ENCODE measurements around the gene DOC2B.
"Not testable (repeated sequence)": the region's sequence is repeated elsewhere in the genome, so short reads cannot be mapped to it uniquely, and the experiment has no call there.

Gene DOC2B

DNA sequence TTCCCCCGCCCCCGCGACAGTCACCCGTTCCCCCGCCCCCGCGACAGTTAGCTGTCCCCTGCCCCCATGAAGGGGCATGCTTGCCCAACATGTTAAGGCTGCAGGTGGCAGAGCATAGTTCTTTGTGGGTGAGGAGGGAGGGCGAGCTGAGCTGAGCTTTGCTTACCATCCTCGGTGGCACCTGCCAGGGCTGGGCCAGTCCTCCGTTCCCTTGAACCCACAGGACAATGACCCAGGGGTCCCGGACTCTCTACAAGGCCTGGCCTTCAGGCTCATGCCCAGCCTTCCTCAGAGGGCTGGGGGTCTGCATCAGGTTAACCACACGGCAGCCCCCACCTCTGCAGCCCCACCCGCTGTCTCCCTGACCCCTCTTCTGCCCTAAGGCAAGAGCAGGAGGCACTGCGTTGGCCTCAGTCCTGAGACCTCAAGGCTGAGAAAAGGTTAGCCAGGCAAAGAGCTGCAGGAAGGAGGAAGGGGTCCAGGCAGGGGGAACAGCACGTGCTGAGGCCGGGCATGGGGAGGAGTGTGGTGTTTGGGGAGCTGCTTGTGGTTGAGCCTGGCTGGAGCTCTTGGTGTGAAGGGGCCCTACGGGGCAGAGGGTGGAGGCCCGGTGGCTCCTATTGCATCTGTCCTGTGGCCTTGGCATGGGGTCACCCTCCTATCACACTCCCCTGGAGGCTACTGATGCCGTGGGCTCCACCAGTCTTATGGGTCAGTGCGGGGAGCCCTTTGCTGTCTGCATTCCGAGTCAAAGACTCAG lies 11.4 kb upstream of the DOC2B start:
- no peak for DNase-seq (ENCODE audit: low read depth in 2 of 2)

DNA sequence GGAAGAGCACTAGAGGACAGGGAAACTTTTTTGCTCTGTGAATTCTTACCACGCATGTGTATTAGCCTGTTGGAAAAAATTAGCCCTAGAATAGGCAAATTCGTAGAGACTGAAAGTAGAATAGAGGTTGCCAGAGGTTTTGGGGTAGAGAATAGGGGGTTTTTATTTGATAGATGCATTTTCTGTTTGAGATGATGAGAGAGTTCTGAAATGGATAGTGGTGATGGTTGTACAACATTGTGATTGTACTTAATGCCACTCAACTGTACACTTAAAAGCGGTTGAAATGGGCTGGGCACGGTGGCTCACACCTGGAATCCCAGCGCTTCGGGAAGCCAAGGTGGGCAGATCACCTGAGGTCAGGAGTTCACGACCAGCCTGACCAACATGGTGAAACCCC lies 8.0 kb upstream of the DOC2B start:
- no peak for DNase-seq (ENCODE audit: low read depth in 2 of 2)

DNA sequence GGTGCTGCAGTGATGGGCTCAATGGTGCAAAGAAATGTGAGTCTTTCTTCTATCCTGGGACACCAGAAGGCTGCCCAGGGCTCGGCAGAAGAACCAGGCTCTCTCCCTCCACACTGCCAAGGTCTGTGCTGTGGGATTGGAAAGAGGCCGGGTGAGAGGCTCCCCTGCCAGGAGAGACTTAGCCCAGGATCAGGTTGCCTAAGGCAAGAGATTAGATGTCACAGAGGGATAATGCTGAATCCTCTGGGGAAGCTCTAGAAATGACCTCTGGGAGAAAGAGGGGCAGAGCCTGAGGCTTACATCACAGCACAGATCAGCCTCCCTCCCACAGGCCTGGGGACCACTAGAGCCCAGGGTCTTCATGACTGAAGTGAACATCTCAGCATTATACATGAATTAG lies 5.7 kb upstream of the DOC2B start:
- DNase-seq (ENCODE audit: low read depth in 2 of 2): no peak

DNA sequence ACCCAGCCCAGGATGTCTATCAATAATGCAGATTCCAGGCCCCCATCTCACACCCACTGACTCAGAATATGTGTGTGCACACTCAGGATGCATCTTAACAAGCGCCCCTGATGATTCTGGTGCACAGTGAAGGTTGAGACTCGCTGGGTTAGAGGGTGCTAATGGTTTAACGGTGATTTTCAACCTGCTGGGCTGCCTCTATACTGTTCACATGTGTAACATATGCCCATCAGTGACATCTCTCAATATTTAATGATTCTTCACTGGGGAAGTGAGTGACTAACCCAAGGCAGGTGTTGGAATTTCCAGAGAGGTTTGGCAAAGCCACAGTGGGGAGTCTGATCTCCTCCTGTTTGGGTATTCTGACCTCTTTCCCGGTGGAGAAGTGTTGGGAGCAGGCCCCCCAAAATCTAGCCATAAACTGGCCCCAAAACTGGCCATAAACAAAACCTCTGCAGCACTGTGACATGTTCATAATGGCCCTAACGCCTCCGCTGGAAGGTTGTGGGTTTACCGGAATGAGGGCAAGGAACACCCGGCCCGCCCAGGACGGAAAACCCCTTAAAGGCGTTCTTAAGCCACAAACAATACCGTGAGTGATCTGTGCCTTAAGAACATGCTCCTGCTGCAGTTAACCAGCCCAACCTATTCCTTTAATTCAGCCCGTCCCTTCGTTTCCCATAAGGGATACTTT lies 4.1 kb upstream of the DOC2B start:
- peak; percentile 17 to 19 for DNase-seq (ENCODE audit: low read depth in 2 of 2)

DNA sequence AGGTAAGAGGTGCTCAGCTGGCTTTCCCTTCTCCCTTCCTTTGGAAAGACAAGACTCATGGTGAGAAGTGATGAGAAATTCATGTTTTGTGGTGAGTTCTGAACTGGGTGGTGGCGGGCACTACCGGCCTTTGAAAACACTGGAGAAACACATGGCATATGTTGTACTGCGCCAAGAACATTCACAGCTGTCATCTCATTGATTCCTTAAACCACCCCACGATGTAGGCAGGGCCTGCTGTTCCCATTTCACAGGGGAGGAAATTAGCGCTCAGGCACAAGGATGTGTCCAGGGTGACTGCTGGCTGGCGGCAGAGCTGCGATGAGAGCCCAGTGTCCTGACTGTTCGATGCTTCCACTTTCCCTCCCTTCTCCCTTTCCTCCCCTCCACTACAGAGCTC lies 1.6 kb upstream of the DOC2B start:
- DNase-seq (ENCODE audit: low read depth in 2 of 2): no peak

DNA sequence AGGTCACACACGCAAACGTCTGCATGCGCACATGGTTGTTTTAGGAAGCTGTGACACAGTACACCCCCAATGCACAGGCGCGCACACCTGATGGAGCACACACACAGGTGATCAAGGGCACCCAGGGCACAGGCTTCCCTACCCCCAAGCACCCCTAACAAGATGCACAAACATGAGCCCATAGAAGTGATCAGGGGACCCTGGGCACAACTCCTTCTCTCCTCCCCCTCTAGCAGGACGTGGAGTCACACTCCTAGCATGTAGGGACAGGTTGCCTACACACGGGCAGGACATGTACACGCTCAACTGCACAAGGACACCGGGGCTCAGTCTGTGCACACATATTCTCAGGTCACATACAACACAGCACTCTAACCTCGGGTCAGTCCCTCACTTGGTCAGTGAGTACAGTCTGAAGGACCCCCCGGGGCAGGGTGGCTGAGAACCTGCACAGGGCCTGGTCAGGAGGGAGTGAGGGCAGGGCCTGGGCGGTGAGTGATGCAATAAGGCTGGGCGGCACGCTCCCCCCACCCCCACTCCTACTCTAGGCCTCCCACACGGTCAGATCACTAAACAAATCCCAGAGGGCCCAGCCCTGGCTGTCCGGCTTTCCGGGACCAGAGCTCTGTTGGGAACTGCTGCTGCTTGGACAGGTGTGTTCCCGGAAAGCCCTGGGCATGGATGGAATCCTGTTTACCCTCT lies 751 bp upstream of the DOC2B start:
- DNase-seq (ENCODE audit: low read depth in 2 of 2): no peak

DNA sequence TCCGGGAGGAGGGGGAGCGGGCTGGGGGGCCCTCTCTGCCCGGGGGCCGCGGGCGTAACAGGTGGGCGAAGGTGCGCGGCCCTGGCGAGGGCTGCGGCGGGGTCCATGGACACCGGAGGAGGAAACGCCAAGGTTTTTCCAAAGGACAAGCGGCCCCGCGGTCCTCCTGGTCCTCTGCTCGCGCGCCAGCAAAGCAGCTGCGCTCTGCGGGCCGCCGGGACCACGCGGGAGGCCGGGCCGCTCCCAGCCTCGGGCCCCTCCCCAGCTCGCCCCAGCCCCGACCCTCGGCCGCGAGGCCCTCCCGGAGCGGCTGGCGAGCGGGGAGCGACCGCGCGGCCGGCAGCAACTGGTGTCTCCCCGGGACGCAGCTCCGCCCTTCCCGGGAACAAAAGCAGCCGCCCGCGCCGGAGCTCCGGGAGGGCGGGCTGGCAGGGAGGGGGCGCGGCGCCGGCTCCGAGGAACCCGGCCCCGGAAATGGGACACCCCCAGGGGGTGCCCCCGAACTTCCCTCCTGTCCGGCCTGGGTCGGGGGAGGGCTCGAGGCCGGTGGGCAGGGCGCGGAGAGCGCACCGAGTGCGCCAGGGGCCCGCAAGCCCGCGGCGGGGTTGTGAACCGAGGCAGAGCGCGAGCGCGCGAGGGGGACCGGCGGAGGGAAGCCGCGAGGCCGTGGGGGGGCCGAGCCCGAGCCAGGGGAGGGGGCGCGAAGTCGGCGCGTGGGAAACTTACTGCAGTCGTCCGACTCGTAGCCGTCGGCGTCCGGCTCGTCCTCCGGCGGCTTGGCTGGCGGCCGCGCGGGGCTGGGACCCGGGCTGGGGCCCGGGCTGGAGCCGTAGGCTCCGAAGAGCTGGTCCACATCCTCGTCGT lies 837 bp downstream of the DOC2B start:
- no peak for DNase-seq (ENCODE audit: low read depth in 2 of 2)

DNA sequence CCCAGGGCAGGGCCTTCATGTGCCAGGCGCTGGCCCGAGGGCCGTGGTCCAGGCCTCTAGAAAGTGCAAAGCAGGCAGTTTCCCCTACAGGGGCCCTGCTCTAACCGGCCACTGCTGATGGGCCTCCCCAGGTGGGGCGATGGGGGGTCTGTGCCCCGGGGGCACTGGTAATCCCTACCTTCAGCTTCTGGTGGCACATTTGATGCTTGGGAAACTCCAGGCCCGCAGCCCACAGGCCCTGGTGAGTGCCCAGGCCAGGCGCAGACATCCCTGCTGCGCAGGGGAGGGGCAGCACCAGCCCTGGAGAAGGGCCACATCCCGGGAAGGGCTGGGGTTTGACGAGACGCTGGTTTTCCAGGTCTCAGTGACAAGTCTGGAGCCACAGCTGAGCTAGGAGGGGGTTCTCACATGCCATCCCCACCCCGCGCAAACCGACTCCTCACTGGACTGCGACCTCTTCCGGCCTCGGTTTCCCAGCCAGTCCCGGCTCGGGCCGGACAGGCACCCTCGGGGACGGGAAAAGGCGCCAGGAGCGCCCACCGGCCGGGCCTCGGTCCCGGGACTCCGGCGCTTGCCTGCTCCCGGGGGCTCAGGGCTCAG lies 1.6 kb downstream of the DOC2B start:
- no peak for DNase-seq (ENCODE audit: low read depth in 2 of 2)

DNA sequence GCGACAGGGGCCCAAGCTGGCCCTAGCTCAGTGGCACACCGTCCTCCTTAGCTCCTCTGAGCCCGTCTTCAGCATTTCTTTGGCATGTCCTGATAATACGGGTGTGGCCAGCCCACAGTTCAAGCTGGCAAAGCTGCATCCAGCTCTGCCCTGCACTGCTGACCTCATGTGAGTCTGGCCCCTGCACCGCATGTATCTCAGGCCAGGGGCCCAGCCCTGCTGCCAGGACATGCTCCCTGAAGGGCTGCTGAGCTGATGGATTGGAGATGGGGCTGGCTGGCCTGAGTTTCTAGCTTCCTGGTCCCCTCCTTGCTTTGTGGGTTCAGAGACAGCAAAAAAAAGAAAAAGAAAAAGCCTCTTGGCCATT lies 2.4 kb downstream of the DOC2B start:
- DNase-seq (ENCODE audit: low read depth in 2 of 2): no peak

DNA sequence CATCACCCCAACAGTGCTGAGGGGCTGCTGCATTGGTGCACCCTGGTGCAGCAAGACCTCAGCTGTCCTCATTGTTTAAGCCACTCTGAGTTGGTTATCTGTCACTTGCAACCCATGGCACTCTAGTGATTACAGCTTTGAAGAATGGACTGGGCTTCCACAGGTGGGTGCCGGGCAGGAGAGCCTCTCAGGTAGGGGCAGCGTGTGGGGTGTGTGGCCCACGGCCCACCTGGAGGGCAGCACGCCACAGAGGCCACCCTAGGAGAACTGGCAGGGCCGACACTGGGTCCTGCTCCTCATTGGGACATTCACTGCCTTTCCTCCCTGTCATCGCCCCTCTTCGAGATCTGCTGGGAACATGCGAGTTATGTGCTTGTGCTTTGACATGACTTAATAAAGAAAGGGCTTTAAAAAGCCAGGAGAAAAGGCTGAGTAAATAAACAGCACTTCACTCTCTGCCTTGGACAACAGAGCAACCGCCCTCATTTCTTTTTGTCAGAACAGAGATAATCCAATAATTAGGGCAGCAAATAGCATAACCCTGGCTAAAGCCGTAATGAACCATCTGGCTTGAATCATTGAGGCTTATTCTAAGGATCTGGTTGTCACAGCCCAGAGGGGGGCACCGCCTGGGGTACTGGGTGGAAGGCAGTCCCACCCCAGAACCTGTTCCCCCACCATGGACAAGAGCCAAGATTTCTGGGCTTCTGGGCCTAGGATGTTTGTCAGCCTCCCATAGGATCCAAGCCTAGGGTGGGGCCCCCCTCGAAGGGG lies 3.0 kb downstream of the DOC2B start:
- no peak for DNase-seq (ENCODE audit: low read depth in 2 of 2)

DNA sequence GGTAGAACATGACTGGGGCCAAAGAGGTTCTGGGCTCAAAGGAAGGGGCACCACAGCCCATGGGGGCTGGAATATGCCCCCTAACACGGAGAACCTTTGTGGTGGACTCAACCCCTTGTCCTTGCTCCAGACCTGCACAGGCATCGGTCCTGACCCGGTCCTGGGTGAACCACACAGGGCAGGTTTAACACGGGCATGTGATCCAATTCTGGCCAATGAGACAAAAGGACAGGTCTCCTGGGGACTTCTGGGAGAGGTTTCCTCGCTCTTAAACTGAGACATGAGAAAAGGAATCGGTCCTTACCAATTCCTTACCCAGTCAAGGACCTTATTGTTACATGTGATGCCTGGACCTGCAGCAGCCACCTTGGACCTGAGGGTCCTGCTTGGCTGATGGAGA lies 3.7 kb downstream of the DOC2B start:
- no peak for DNase-seq (ENCODE audit: low read depth in 2 of 2)

DNA sequence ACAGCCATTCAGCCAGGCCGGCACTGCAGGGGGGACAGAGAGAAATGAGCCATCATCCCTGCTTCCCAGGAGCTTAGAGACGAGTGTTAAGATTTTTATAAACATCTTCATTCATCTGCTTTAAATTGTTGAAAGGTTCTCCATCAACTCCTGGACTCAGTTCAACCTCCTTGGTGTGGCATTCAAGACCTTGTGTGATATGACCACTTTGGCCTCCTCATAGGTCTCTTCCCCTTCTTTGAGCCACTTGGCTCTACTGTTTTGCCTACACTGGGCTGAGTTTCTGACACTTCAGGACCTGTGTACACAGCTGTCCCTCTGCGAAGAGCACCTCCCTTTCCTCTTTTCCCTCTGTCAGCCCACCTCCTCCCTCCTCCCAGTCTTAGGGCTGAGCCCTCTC lies 4.3 kb downstream of the DOC2B start:
- DNase-seq (ENCODE audit: low read depth in 2 of 2): no peak

DNA sequence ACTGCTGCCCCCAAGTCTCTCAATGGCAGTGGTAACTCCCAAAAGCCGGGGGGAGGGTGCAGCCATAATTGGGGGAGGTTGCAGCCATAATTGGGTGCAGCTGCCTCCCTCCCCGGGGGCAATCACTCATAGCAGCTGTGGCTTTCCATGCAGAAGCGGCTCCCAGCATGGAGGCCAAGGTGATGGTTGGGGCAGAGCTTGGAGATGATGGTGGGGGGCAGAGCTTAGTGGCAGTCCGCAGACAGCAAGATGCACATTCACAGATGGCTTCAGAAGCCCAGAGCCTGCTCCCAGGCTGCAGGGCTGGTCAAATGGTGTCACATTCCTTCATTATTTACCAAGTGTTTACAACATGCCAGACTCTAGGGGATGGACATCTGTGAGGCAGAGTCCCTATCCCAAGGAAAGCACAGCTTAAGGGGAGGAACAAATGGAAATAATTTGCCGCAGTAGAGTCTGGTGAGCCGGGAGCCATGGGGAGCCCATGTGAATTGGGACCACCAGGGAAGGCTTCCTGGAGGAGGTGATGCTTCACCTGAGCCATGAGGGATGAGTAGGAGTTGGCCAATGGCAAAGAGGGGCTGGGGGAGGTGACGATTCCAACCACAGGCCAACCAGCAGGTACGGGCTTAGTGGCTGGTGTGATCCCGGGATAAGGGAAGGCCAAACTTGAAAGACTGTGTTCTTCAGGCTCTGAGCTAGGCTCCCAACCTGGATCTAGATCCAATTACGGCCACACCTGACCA lies 8.1 kb downstream of the DOC2B start:
- DNase-seq (ENCODE audit: low read depth in 2 of 2): no peak

DNA sequence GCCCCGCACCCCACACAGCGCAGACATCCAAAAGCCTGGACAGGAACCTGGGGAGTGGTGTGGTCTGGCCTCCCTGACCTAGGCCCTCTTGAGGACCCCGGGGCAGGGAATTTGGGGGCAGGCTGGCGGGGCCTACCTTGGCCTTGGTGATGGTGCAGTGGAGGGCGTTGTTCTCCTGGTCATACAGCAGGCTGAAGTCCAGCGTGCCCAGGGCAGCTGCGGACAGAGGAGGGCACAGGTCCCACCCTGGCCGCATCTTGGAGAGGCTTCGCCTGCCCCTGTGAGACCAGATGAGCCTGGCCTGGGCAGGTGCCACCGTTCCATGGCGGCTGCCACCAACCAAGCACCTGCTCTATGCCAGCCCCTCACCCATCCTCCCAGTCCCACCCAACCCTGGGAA lies 9.0 kb downstream of the DOC2B start:
- DNase-seq (ENCODE audit: low read depth in 2 of 2): no peak

DNA sequence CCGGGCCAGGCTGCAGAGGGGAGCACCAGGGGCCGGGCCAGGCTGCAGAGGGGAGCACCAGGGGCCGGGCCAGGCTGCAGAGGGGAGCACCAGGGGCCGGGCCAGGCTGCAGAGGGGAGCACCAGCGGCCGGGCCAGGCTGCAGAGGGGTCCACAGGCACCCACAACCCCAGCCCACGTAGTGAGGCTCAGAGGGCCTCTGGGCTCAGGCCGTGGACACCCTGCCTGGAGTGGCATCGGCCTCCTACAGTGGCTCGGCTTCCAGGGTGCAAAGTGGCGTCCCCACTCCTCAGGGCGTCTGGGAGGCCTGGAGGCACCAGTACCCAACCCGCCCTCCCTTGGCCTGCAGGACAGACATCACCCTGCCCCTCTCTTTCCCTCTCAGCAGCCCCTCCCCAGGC lies 9.6 kb downstream of the DOC2B start:
- DNase-seq (ENCODE audit: low read depth in 2 of 2): no peak

DNA sequence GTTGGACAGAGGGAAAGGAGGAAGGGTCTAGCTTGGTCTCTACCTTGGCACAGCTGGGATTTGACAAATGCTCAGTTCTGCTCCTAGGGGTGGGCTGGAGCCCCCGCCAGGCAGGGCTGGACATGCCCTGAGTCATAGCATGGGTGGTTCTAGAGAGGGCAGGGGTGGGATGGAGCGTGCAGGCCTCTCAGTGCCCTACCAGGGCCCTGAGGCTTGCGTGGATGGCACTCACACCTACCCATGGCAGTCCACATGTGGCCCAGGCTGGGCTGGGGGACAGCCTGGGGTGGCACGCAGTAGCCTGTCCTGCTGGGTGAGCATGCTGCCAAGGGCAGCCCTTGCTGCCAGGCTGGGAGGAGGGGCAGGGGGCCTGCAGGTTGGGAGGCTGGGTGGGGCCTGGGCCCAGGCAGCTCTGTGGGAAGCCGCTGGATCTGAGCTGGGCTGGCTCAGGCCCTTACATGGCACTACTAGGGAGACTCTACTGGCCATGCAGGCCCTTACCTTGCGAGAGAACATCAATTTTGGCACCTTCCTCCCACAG lies 11.2 kb downstream of the DOC2B start:
- no peak for DNase-seq (ENCODE audit: low read depth in 2 of 2)

DNA sequence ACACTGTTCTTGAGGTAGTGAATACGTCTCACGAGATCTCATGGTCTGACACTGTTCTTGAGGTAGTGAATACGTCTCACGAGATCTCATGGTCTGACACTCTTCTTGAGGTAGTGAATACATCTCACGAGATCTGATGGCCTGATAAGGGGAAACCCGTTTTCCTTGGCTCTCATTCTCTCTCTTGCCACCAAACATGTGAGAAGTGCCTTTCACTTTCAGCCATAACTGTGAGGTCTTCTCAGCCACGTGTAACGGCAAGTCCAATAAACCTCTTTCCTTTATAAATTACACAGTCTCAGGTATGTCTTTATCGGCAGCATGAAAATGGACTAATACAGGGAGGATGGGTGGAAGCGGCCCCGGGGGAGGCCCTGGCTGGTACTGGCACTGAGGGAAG lies 12.8 kb downstream of the DOC2B start:
- not testable (repeated sequence) for DNase-seq (ENCODE audit: low read depth in 2 of 2)

DNA sequence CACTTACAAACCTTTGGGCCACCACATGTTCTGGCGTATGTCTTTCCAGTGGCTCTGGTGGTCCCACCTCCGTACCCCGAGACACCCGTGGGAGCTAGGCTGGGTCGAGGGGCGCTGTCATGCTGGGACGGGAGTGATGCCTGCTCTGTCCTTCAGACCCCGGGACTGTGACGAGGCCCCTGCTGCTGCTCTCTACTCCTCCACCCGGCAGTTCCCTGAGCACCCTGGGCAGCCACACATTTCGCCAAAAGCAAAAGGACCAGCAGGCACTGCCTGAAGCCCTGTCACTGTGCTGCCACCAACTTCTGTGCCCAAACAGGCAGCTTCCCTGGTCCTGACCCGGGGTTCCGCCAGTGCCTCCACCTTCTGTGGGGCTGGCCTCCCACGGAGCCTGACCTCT lies 15.5 kb downstream of the DOC2B start:
- DNase-seq (ENCODE audit: low read depth in 2 of 2): no peak

DNA sequence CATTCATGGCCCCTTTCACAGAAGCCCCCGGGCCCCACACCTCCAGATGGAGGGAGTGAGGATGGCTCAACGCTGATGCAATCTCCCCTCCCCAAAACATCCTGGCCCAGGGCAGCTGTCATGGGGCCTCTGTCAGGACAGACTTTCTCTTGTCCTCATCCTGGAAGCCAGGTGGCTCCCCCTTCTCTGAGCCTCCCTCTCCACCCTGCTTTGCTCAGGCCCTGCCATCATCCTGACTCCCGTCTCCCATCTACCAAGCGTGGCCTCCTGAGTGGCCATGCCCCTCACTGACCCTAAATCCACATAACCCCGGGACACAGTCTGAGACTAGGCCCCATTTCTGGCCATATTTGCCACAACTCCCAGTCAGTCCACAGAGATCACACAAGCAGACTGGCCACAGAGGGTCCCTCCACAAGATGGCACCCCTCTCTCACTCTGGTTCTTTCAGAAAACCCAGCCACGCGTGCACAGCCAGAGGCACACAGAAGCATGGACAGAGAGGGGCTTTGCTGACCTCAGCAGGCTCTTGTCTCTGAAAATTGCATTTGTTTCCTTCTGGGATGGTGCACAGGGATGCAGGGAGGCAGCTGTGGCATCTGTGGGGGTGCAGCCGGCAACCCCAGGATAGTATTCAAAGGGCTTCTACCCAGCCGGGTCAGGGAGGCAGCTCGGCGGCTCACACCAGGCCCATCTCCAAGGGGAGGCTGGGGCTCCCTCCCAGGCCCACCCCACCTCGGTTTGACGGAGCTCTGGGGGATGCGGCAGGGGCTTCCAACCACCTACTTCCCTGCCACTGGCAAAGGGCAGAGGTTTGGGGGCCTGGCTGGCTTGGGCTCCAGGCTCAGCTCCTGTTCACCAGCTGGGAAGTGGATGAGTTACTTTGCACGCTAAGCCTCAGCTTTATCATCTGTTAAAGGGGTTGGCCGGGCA lies 16.9 kb downstream of the DOC2B start:
- DNase-seq (ENCODE audit: low read depth in 2 of 2): no peak
